HG03095 (cell line): Measurements from ENCODE around the gene PSAP.
A peak's percentile ranks its signal among the peaks of the same experiment; 100 is the strongest.
"Not testable (repeated sequence)": the region's sequence is repeated elsewhere in the genome, so short reads cannot be mapped to it uniquely, and the experiment has no call there.

ENCODE experiments used
- ATAC-seq: cut with Tn5 transposase; IDR thresholded peaks from one replicate; pipeline ENCODE4 v1.9.1; 2021; ENCODE audit warnings: moderate library complexity; ENCODE audit not compliant: unreplicated experiment

The PSAP gene

GRCh38 chr10:71850743-71851464 is at the start of gene PSAP:
Gene PSAP (minus strand): TSS chr10:71851251. CDS start chr10:71851221, 30 bp downstream.
- ATAC-seq, result peak; percentile 86

GRCh38 chr10:71900441-71901180 is 49.6 kb upstream of the PSAP start:
- ATAC-seq, result no peak

GRCh38 chr10:71899665-71900412 is 48.8 kb upstream of the PSAP start:
- no peak for ATAC-seq

GRCh38 chr10:71898346-71898745 is 47.3 kb upstream of the PSAP start:
- not testable (repeated sequence) for ATAC-seq

- ATAC-seq, result no peak
Measured at GRCh38 chr10:71893920-71894319, 42.9 kb upstream of the PSAP start.

- ATAC-seq, result no peak
Measured at GRCh38 chr10:71893258-71893815, 42.3 kb upstream of the PSAP start.

GRCh38 chr10:71891437-71891836 is 40.4 kb upstream of the PSAP start:
- ATAC-seq, result no peak

- no peak for ATAC-seq
Measured at GRCh38 chr10:71889388-71889987, 38.4 kb upstream of the PSAP start.

- ATAC-seq, result peak; percentile 87
Measured at GRCh38 chr10:71888623-71889387, 37.8 kb upstream of the PSAP start.

- no peak for ATAC-seq
Measured at GRCh38 chr10:71888248-71888622, 37.2 kb upstream of the PSAP start.

- ATAC-seq, result no peak
Measured at GRCh38 chr10:71887743-71888142, 36.7 kb upstream of the PSAP start.

- ATAC-seq, result no peak
Measured at GRCh38 chr10:71882813-71883659, 32.0 kb upstream of the PSAP start.

- no peak for ATAC-seq
Measured at GRCh38 chr10:71881647-71882355, 30.8 kb upstream of the PSAP start.

GRCh38 chr10:71881307-71881624 is 30.2 kb upstream of the PSAP start:
- not testable (repeated sequence) for ATAC-seq

- no peak for ATAC-seq
Measured at GRCh38 chr10:71880425-71881306, 29.6 kb upstream of the PSAP start.

GRCh38 chr10:71878327-71879034 is 27.4 kb upstream of the PSAP start:
- no peak for ATAC-seq

- no peak for ATAC-seq
Measured at GRCh38 chr10:71877821-71878220, 26.8 kb upstream of the PSAP start.
